ENCODE data around the gene TCF7L2.

The TCF7L2 gene

DNA sequence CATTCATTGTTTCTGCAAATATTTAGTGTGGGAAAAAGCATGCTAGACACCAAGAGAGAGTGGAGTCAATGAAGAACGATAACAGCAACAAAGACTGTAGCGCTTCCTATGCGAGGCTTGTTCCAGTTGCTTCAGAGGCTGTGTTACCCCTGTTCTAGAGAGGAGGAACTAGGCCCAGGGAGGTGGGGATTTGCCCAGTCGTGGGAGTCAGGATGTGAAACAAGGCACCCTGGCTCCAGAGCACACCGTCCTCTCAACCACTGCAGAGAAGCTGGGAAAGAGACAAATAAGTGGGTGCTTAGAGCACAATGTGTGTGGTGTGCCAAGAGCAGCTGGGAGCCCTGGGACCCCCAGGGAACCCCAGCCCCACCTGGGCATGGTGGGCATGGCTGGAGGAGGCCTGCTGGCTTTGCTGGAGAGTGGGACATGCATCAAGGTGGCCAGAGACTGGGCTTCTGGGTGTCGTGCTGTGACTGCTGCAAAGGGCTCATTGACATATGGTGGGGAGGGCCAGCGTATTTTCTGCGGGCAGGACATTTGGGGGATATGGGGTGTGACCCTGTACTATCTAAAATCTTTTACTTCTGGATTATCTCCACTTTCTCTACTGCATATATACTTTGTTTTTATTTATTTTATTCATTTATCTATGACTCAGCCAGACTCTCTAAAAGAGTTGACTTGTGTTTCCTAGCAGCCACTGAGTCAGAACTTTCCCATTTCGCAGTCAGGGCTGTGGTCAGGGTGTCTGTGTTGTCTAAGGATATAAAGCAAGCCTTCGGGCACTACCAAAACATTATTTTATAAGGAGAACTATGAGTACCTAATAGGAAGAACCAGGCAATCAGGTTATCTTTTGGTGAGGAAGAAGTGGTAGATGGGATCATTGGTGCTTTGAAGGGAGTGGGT, 95.4 kb downstream of the TCF7L2 start:
- DNase-seq (ENCODE audit: low spot score) = no peak

DNA sequence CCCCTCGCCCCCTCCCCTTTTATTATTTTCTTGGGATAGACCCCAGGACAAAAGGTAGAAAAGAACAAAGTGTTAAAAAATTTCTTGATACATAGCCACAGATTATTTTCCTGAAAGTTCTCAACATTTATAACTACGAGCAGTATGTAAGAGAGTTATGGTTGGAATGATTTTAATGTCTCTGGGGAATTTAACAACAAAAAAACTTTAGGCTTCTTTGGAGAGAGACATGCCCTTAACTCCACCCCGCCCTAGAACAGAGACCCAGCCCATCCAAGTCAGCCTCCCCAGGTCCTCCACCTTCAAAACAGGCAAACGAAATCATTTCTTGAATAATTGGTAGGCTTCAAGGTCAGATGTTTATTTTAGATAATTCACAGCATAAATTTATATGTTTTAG, 97.1 kb downstream of the TCF7L2 start:
- no peak for DNase-seq (ENCODE audit: low spot score)

DNA sequence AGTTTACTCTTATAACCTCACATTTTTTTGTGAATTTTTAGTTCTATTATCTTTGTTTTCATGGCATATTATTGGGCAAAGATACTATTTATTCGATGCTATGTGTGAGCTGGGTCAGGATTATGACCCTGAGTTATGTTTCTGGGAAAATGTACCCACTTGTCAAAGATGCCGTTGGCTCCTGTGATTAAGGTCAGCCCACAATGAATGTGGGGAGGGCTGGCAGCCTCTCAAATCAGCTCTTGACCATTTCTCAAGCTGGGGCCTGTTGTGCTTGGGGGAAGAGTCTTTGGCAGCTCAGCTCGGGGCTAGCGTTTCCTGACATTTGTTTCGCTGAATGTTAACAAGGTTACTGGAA, 97.5 kb downstream of the TCF7L2 start:
- DNase-seq (ENCODE audit: low spot score) = peak; percentile 32

DNA sequence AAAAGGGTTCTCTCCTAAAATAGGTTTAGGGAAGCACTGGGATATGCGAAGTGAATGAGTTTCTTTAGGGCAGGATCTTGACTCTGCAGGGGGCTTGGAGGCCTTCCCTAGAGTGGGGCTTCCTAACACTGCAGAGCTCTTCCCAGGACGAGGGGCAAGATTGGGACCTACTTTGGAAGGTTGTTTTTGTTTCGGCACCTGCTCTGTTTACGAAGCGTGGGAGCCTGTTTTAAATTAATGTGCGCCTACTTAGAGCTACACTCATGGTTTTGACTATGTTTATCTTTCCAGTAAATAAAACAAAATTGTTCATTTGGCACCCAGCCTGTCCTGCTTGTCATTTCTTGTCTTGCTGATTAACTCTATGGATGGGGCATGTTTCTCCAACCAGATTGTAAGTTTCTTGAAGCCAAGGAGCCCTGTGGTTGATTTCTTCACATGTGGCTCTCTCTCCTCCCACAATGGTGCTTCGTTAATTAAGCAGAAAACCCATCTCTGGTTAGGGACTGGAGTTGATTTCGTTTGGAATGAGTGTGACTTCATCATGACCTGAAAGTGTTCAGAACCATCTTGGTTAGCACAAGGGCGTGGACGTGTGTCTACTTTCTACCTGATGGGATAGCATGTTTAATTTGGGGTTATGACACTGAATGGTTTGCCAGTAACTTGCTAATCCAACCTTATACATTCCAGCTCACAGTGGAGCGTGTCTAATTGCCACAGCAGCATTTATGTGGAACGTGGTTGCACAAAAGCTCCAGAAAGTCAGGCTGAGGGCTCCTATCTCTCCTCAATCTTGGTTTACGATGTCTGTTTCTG, 98.1 kb downstream of the TCF7L2 start:
- DNase-seq (ENCODE audit: low spot score) = no peak

DNA sequence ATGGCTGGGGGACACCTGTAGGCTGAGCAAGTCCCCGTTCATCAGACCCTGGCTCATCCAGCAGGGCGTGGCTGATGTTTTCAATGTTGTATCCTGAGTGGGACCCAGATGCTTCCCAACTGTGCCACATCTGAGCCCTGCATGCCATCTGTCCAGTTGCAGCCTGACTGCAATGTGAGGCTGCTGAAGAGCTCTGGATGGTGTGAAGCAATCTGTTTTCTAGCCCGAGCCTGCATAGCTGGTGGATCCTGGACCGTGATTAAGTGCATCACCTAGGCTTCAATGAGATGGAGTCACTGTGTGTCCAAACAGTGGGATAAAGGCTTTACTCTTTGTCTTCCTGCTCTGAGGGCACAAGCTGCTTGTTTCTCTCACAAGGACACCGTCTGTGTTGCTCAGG, 99.8 kb downstream of the TCF7L2 start:
- no peak for DNase-seq (ENCODE audit: low spot score)

DNA sequence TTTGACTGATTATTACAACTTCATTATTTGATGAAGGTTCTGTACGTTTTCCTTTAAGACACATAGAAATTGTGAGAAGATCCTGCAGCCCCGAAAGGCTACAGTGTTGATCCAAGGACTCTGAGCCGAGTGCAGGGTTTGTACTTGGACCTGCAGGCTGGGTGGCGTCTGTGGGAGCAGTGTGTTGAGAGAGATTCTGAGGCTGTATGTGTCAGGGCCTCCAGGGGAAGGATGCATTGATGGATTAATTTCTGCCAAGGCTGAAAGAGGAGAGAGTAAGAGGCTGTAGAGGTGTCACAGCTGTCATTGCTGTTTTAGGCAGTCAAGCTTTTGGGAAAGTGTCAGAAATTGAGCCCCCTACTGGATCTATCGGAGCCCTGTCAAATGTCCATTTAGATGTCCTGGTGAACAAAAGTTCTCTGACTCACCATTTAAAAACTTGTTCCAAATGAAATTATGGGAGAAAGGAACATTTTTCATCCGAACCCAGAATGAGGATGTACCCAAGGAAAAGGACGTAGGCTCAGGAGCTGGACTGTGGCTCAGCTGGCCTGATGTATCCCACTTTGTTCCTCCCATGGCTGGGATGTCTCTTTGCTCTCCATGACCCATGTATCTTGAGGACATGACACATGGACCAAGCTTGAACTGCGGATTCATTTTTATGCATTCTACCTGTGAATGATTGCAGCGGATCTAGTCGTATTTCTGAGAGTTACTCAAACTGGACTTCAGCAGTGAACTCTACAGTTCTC, 102.2 kb downstream of the TCF7L2 start:
- DNase-seq (ENCODE audit: low spot score) = peak; percentile 45

DNA sequence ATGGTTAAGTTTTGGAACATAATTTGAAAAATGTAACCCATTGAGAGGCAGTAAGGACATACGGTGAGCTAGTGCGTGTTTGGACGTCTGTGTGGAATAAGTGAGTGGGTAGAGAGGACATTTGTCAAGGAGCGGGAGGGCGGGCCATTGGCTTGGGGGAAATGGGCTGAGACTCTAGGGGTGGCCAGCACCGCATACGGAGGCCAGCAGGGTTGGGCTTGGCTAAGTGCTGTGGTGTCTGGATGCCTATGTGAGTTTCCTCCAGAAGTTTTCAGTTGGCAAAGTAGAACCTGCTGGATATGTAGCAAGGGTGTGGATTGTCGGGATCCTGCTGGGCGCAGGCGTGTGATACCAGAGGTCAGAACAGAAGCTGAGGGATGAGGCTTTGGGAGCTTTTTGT, 103.0 kb downstream of the TCF7L2 start:
- no peak for DNase-seq (ENCODE audit: low spot score)

DNA sequence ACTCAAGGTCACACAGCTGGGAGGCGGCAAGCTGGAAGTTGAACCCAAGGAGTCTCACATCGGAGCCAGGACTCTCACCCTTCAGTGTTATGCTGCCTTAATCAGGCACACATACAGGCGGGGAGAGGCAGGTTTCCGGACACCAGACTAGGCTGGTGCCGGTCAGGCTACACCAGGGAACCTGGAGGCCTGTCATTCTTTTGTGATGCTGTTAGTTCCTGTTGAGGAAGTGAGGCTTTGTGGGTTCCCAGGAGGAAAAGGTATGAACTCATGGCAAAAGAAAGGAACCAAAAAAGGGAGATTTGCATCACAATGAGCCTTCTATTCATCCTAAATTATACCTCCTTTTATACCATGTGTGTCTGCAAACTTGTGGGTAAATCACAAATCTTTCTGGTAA, 103.8 kb downstream of the TCF7L2 start:
- no peak for DNase-seq (ENCODE audit: low spot score)

DNA sequence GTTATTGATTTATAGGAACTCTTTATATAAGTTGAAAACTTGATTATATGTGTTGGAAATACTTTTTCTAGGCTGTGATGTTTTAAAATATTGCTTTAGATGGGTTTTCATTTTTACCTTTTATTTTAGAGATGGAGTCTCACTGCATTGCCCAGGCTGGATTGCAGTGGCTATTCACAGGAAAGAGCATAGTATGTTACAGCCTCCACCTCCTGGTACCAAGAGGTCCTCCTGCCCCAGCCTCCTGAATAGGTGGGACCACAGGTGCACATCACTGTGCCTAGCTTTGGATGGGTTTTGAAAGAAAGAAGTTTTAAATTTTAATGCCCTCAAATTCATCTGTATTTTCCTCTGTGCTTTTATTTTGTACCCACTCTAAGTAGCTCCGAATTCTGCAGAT, 105.4 kb downstream of the TCF7L2 start:
- DNase-seq (ENCODE audit: low spot score) = no peak

DNA sequence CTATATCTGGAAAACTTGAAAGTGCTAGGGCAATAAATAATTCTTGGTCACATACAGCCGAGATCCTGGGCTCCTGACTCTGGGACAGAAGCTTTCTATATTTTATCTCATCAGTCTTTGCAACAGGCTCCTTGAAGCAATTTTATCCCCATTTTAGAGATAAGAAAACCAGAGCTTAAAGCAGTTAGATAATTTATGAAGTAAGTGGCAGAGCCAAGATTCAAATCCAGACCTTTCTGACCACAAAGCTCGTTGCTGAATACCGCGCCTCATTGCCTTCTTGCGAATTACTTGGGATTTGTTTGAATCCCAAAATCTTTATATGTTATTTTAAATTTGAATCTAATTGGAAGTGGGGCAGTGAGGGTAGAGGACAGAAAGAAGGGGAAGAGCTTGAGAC, 106.0 kb downstream of the TCF7L2 start:
- DNase-seq (ENCODE audit: low spot score) = no peak

DNA sequence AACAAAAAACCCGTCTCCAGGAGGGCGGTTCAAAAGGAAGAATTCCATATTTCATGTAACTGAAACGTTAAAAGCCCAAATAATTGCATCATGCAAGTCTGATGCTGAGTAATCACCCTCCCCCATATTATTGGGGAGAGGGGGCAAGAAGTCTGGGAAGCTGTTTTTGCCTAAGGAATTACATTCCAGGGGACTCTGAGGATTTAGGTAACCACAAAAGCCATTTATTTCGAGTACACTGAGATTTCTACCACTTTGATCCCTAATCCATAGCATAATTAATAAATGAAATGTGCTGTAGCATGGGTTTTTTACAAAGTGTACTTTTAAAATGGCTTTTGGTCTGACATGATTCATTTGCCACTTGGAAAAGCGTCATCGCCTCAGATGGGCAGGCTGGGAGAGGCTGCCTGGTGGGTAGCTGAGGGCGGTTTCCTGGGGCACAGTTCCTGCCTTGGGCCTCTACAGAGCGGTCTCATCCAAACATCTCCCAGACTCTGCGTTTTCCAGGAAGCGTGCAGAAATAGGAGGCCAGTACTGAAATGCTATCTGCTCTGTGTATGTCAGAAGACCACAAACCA, 106.5 kb downstream of the TCF7L2 start:
- no peak for DNase-seq (ENCODE audit: low spot score)

DNA sequence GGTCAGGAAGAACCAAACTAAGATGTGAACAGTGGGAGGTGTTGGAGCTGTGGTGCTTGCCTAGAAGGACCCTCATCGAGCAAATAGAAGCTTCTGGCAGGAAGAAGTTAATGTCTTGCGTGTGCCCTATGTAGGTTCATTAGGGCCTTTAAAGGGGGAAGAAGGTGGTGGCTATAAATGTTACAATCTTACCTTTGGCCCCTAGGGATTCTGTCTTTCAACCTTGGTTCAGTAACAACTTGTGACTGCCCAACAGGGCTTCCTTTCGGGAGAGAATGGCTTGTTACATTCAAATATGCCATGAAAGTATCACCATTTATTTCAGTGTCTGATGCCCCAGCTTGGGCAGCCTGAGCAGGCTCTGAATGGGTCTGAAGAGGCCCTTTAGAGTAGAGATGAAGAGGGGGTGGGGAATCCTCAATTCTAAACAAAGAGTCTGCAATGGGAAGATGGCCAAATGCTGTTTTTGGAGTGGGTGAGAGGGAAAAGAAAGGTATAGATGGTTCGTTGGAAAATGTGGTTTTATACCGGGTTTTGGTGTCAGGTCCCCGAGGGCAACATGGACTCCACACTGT, 108.0 kb downstream of the TCF7L2 start:
- peak; percentile 45 for DNase-seq (ENCODE audit: low spot score)

DNA sequence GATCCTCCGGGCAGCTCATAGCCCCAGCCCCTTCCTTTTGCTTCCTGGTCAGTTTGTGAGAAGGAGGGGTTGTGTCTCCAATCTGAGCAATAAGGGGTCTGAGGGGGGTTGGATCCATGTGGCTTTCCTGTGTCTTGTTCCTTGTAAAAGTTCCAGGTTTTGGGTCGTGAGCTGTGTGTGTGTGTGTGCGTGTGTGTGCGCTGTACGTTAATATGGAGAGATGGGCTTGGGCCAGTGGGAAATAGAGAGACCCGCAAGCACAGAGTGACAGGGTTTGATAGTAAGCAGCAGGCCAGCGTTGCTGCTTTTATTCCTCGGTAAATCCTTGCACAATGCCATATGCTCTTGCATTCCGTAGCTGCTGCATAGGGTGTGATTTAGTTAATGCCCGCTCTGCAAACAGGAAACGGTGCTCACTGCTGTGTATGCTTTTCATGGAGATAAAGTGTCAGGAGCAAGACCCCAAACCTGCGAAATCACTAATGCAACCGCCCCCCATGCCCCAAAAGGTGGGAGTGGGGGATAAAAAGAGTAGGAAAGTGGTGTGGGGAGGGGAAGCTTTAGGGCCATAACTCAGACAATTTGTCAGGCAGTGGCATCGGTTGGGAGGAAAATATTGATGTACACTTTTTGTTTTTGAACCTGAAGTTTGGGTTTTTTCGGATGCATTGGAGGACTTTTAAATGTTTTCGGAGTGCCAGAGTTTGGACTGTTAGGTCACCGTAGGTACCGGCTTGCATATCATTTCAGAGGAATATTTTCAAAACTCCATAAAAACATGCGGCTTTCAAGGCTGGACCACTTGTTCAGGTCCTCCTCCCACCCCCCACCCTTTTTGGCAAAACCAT, 108.7 kb downstream of the TCF7L2 start:
- DNase-seq (ENCODE audit: low spot score) = peak; percentile 43

DNA sequence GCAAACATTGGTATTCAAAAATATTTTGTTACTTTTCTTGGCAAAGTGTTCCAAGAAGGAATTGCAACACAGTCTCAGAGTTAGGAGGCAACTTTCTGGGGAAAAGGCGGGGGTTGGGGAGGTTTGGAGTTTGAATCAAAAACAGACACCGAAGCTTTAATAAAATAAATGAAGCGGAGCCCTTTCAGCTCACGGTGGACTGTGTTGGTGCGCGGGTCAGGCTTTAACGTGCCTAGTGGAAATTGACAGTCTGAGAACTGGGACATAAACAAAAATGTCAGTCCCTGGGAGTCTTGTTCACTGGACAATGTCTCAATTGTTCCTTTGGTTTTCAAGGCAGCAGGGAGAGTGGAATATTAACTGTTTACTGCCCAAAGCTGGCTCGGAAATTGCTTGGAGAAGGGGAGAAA, 109.3 kb downstream of the TCF7L2 start:
- DNase-seq (ENCODE audit: low spot score) = peak; percentile 94

DNA sequence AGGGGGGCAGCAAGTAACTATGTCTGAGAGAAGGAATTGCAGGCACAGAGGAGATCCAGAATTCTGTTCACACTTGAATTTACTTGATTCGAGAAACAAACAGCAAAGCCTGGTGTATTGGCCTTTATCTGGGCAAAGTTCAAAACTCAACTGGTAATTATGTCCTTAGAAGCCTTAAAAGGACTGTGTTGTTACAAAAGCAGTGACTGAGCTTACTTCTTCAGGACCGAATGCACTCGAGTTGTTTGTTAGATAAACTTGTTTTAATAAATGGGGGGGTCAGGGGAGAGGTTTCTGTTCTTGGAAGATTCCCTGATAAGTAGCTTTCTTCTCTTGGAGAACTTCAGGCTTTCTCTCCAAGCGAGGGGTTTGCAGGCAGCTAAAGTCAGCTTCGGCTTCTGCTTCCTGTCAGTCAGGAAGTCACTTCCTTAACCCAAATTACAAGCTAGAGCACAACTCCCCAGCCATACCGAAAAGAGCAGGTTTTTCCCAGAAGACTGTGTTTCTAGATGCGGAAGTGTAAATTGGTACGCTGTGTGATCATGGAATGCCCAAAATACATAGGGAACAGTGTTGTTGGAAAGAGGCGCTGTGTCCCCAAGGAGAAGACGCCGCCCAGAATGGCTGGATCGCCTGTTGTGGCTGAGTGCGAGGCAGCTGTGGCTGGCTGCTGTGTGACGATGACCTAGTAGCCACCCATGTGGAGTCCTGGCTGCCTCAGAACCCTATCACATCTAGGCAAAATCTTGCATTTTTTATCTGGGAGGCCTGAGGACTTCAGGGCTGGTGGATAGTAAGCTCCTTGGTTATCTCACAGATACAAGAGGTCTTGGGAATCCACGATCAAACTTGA, 110.4 kb downstream of the TCF7L2 start:
- DNase-seq (ENCODE audit: low spot score) = peak; percentile 70

DNA sequence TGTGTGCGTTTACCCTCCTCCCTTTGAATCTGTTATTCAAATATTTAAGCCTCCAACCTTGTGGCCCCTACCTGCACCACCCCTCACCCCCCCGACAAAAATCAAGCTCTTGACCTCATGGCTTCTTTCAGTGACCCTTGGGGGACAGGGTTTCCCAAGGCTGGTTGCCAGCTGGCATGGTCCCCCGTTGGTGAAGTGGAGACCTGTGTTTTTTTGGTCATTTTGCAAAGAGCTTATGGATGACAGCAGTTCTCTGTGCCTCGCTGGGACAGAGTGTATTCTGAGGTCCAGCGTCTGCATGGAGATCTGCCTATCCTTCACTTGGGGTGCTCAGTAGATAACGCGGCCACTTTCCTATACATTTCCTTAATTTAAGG, 111.0 kb downstream of the TCF7L2 start:
- no peak for DNase-seq (ENCODE audit: low spot score)

DNA sequence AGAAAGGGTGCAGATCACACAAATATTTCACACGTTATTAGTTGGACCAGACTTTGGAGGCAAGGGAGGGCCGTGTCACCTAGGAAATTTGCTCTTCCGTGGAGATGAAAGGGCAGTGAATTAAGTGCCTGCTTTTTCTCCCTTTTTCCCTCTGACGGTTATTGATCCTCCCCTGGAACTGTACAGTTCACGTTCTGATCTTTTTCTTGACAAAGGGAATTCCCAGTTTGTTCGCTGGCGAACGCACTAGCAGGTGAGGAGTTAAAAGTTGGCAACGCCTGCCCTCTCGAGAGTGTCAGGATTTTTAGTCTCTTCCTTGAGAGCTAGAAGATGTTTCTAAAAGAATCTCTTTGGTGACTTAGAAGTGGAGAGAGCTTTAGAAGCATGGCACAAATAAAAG, 111.5 kb downstream of the TCF7L2 start:
- no peak for DNase-seq (ENCODE audit: low spot score)

DNA sequence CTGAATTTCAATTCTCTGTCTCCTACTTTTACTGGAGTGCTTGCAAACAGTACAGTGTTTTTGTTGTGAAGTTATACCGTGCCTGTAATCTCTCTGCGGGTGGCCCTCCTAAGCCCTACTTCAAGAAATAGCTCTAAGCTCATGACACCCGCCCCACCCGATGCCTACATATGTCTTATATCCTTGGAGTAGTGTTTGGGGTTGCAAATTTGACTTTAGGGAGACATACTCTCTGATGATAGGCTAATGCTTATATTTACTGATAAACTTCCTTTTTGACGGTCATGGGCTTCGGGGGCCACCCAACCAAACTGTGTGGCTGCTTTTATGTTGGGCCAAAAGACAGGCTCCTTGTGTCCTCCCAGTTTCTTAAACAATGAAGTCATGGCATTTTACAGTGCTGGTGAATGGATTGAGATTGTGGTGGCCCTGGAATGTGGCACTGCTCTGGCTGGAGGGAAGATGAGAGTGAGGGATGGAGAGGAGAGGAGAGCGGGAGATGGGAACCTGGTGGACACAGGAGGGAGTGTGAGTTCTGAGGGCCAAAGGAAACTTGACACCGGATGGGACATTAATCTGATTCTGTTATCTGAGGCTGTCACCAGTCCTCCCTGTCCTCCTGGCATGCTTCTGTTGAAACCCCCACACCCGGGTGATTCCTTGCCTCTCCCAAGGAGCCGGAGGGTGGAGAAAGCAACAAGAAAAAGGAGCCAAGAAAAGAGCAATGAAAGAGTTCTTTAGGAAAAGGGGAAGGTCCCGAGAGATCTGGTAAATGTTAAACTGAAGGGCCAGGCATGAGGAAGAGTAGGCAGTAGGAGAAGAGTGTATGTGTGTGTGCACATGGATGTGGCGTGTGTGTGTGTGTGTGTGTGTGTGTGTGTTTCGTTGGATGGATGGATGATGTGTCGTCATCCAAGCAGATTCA, 113.3 kb downstream of the TCF7L2 start:
- no peak for DNase-seq (ENCODE audit: low spot score)

DNA sequence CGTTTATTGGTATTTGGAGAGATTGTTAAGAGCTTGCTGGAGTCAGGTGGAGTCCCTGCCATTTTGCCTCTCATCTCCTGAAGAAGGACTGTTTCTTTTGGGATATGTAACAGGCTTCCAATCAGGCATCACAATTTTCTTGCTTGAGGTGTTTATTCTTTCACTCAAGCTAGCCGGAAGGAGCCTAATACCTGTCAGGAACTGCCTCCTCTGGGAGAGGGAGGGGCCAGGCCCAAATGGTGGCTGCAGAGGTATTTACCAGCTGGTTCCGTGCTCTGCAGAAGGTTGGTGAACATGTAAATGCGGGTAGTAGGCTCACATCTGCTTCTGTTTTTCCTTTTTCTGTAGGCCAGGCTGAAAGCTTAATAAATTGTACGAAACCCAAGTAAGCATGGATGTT, 114.0 kb downstream of the TCF7L2 start:
- DNase-seq (ENCODE audit: low spot score) = no peak

All from pons (tissue), 1 donor.